ENCODE data around the gene RASL10A.

RASL10A gene

GRCh38 chr22:29301716-29302401 is 13.6 kb downstream of the RASL10A start:
- DNase-seq = no peak

GRCh38 chr22:29300807-29301601 is 14.5 kb downstream of the RASL10A start:
- no peak for DNase-seq

GRCh38 chr22:29300467-29300806 is 15.1 kb downstream of the RASL10A start:
- no peak for DNase-seq

- no peak for DNase-seq
Observed at GRCh38 chr22:29299136-29299900, 16.2 kb downstream of the RASL10A start.

GRCh38 chr22:29298641-29299040 is 16.9 kb downstream of the RASL10A start:
- DNase-seq = no peak

GRCh38 chr22:29292379-29292778 is 23.1 kb downstream of the RASL10A start:
- no peak for DNase-seq

- no peak for DNase-seq
Observed at GRCh38 chr22:29291215-29291614, 24.3 kb downstream of the RASL10A start.

GRCh38 chr22:29290061-29290460 is 25.4 kb downstream of the RASL10A start:
- DNase-seq = no peak

- no peak for DNase-seq
Observed at GRCh38 chr22:29288837-29289236, 26.7 kb downstream of the RASL10A start.

- no peak for DNase-seq
Observed at GRCh38 chr22:29284196-29284595, 31.3 kb downstream of the RASL10A start.

GRCh38 chr22:29277927-29278326 is 37.6 kb downstream of the RASL10A start:
- DNase-seq = no peak

GRCh38 chr22:29275819-29276565 is 39.5 kb downstream of the RASL10A start:
- no peak for DNase-seq

GRCh38 chr22:29275167-29275566 is 40.3 kb downstream of the RASL10A start:
- peak in 1 of 3 donors; percentile 14 for DNase-seq

- no peak for DNase-seq
Observed at GRCh38 chr22:29272624-29273023, 42.9 kb downstream of the RASL10A start.

GRCh38 chr22:29270475-29271271 is 44.8 kb downstream of the RASL10A start:
- peak in 2 of 3 donors; percentile 34 to 36 for DNase-seq

- DNase-seq = peak in 2 of 3 donors; percentile 18 to 32
Observed at GRCh38 chr22:29269731-29270474, 45.6 kb downstream of the RASL10A start.

GRCh38 chr22:29269230-29269604 is 46.3 kb downstream of the RASL10A start:
- DNase-seq = no peak

GRCh38 chr22:29268511-29269229 is 46.8 kb downstream of the RASL10A start:
- peak; percentile 53 to 79 (median 57) for DNase-seq

- DNase-seq = peak; percentile 98
Observed at GRCh38 chr22:29267858-29268510, 47.5 kb downstream of the RASL10A start, which contains the start of the genes EWSR1 and RHBDD3. Gene EWSR1, plus strand, starts transcription at chr22:29268268. Its CDS starts 69 bp downstream, at chr22:29268337. Gene RHBDD3, minus strand, starts transcription at chr22:29267981. Its CDS starts 2,355 bp downstream, at chr22:29265626.

- DNase-seq = no peak
Observed at GRCh38 chr22:29267462-29267857, 48.0 kb downstream of the RASL10A start.
